ENCODE results near the gene IL4R. TPM values are rescaled to one million over a fixed set of nuclear protein-coding genes. Genes with fewer than 3 reads are reported as not detected.
A peak's percentile ranks its signal among the peaks of the same experiment; 100 is the strongest.

Gene IL4R
- total and polyA plus RNA-seq, 2 of the 13 experiments (the other 11 are each of a cell fraction or from before 2014, with no cell fraction given), result 15.9 to 49.6 TPM

DNA sequence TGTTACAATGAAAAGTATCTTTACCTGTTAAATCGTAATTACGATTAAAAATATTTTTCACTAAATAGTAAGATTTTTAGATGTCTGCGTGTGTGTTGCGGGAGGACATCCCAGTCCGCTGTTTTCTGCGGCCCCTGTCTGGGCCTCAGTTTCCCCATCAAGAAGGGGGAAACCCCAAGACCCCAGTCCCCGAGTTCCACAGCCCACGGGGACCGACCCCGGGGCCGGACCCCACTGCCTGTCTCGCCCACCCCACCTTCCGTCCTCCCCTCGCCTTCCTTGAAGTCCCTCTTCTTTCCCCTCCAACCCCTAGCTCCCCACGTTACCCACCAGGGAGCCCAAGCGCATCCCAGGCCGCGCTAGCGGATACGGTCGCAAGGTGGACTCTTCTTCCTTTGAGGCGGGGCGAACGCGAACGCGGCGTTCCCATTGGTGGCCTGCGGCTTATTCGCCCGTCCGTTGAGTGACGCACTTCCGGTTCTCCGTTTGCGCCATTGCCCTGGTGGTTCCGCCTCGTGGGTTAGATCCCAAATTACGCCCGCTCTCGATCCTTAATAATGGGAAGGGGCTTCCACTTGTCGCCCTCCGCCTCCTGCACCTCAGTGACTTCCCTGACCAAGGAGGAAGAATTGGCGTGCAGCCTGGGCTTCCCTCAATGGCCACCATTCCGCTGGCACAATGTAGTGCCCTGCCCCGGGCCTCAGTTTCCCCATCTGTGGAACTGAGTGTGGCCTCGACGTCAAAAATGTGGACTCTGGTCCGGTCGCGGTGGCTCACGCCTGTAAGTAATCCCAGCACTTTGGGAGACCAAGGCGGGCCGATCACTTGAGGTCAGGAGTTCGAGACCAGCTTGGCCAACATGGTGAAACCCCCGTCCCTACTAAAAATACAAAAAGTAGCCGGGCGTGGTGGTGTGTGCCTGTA, 45.1 kb upstream of the IL4R start, which contains the start of gene NSMCE1 (continued):
- TF ChIP-seq ZNF260 (CRISPR knock-in tag; IDR thresholded peaks at IDR 0.05; ENCODE audit: borderline replicate concordance, low read depth) (no peak), FOXM1 (CRISPR knock-in tag; IDR thresholded peaks at IDR 0.05) (0 out of 2 replicates have a peak, but pooled peaks have one; percentile 21), ZNF646 (CRISPR knock-in tag; IDR thresholded peaks at IDR 0.05) (no peak), HMGXB4 (CRISPR knock-in tag; IDR thresholded peaks at IDR 0.05; ENCODE audit: borderline replicate concordance in 1 of 2, low read depth in 1 of 2) (peak; percentile 82 to 89), RFX5 (IDR thresholded peaks at IDR 0.05; ENCODE audit: low read depth, low read length) (no peak; the same call in 1 of the 2 replicates), NCOR1 (IDR thresholded peaks at IDR 0.05; ENCODE audit: borderline replicate concordance, low read length) (no peak), MTF2 (CRISPR knock-in tag; IDR thresholded peaks at IDR 0.05; ENCODE audit: borderline replicate concordance) (peak; percentile 40; the same call in 1 of the 2 replicates)
- TF ChIP-seq, protein P1, sequence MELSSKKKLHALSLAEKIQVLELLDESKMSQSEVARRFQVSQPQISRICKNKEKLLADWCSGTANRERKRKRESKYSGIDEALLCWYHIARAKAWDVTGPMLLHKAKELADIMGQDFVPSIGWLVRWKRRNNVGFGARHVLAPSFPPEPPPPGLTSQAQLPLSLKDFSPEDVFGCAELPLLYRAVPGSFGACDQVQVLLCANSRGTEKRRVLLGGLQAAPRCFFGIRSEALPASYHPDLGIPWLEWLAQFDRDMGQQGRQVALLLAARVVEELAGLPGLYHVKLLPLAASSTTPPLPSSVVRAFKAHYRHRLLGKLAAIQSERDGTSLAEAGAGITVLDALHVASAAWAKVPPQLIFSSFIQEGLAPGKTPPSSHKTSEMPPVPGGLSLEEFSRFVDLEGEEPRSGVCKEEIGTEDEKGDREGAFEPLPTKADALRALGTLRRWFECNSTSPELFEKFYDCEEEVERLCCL (CRISPR knock-in tag; IDR thresholded peaks at IDR 0.05; ENCODE audit: borderline replicate concordance), result peak; percentile 80; the same call in 1 of the 2 replicates
- TF ChIP-seq, protein P2, sequence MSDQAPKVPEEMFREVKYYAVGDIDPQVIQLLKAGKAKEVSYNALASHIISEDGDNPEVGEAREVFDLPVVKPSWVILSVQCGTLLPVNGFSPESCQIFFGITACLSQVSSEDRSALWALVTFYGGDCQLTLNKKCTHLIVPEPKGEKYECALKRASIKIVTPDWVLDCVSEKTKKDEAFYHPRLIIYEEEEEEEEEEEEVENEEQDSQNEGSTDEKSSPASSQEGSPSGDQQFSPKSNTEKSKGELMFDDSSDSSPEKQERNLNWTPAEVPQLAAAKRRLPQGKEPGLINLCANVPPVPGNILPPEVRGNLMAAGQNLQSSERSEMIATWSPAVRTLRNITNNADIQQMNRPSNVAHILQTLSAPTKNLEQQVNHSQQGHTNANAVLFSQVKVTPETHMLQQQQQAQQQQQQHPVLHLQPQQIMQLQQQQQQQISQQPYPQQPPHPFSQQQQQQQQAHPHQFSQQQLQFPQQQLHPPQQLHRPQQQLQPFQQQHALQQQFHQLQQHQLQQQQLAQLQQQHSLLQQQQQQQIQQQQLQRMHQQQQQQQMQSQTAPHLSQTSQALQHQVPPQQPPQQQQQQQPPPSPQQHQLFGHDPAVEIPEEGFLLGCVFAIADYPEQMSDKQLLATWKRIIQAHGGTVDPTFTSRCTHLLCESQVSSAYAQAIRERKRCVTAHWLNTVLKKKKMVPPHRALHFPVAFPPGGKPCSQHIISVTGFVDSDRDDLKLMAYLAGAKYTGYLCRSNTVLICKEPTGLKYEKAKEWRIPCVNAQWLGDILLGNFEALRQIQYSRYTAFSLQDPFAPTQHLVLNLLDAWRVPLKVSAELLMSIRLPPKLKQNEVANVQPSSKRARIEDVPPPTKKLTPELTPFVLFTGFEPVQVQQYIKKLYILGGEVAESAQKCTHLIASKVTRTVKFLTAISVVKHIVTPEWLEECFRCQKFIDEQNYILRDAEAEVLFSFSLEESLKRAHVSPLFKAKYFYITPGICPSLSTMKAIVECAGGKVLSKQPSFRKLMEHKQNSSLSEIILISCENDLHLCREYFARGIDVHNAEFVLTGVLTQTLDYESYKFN (CRISPR knock-in tag; conservative IDR thresholded peaks at IDR 0.05), result peak; percentile 50; the same call in 1 of the 2 replicates
- TF ChIP-seq, protein P3, sequence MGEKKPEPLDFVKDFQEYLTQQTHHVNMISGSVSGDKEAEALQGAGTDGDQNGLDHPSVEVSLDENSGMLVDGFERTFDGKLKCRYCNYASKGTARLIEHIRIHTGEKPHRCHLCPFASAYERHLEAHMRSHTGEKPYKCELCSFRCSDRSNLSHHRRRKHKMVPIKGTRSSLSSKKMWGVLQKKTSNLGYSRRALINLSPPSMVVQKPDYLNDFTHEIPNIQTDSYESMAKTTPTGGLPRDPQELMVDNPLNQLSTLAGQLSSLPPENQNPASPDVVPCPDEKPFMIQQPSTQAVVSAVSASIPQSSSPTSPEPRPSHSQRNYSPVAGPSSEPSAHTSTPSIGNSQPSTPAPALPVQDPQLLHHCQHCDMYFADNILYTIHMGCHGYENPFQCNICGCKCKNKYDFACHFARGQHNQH (CRISPR knock-in tag; IDR thresholded peaks at IDR 0.05), result peak; percentile 38; the same call in 1 of the 2 replicates

Measured in HepG2 (cell line).